SK-N-SH (cell line): ENCODE measurements around the gene IGDCC3. TPM values are rescaled to one million over a fixed set of nuclear protein-coding genes. Genes with fewer than 3 reads are reported as not detected.

Experiments
- CTCF ChIA-PET: fragments of 300-600, 350-600 bp; formaldehyde crosslinking; extraction: SDS; loops from one replicate; lab custom pipeline; 2021; lab: Yijun Ruan, JAX
- POLR2A ChIA-PET: fragments of 350-600 bp; sonication (Branson Sonifier 250); formaldehyde crosslinking; extraction: SDS; loops from one replicate; lab custom pipeline; 2020; ENCODE audit warnings: antibody characterized with exemption, inconsistent platforms; lab: Yijun Ruan, JAX
- DNase-seq: peaks from one replicate; pipeline ENCODE4 v3.0.0; 2012
- H2AFZ ChIP-seq: fragments of 200-600 bp; sonication (generic); 2 replicates; pipeline ENCODE4 v1.8.1; 2016; ENCODE audit warnings: antibody characterized with exemption, mild to moderate bottlenecking, low read depth
- H3F3A ChIP-seq: fragments of 200-600 bp; sonication (generic); replicated peaks from 2 replicates; pipeline ENCODE3; 2016; ENCODE audit warnings: antibody characterized with exemption, mild to moderate bottlenecking; ENCODE audit not compliant: insufficient read depth
- H3K27ac ChIP-seq, 2 experiments: fragments of 200-500 bp in 1 of 2; fragments of 200-600 bp in 1 of 2; sonication (Bioruptor generic) in 1 of 2; sonication (generic), shearing (Covaris generic) in 1 of 2; 2 replicates each; pipeline versions ENCODE4 v1.5.1 to v1.6.1; 2014 to 2016; ENCODE audit warnings: low read depth in 2 of 2, inconsistent platforms in 1 of 2, low read length in 1 of 2, mild to moderate bottlenecking in 1 of 2, mixed read lengths in 1 of 2
- H3K27me3 ChIP-seq: fragments of 200-600 bp; sonication (generic), shearing (Covaris generic); 2 replicates; pipeline ENCODE4 v1.6.1; 2016; ENCODE audit warnings: mixed run types; ENCODE audit not compliant: insufficient read depth
- H3K36me3 ChIP-seq, 2 experiments: fragments of 200-500 bp in 1 of 2; fragments of 200-600 bp in 1 of 2; sonication (Bioruptor generic) in 1 of 2; sonication (generic) in 1 of 2; replicated peaks in 1 of 2; 2 replicates each; pipeline versions ENCODE3 to v1.5.1; 2014 to 2016; ENCODE audit warnings: low read length in 1 of 2, mild to moderate bottlenecking in 1 of 2; ENCODE audit not compliant: insufficient read depth in 2 of 2, control insufficient read depth in 1 of 2
- H3K4me1 ChIP-seq, 2 experiments: fragments of 200-500 bp in 1 of 2; fragments of 200-600 bp in 1 of 2; sonication (Bioruptor generic) in 1 of 2; sonication (generic), shearing (Covaris generic) in 1 of 2; 2 replicates each; pipeline versions ENCODE4 v1.5.1 to v1.6.1; 2014 to 2016; ENCODE audit warnings: low read depth in 1 of 2, low read length in 1 of 2, mixed run types in 1 of 2; ENCODE audit not compliant: insufficient read depth in 2 of 2, control insufficient read depth in 1 of 2
- H3K4me2 ChIP-seq: fragments of 200-600 bp; sonication (generic), shearing (Covaris generic); 2 replicates; pipeline ENCODE4 v1.6.1; 2017; ENCODE audit warnings: mixed run types
- H3K4me3 ChIP-seq, 2 experiments: fragments of 200-500 bp in 1 of 2; fragments of 200-600 bp in 1 of 2; sonication (Bioruptor generic) in 1 of 2; sonication (generic), shearing (Covaris generic) in 1 of 2; 2 replicates each; pipeline versions ENCODE4 v1.5.1 to v1.8.1; 2014 to 2016; ENCODE audit warnings: low read depth in 2 of 2, inconsistent platforms in 1 of 2, low read length in 1 of 2, mild to moderate bottlenecking in 1 of 2, mixed read lengths in 1 of 2, moderate library complexity in 1 of 2
- H3K79me2 ChIP-seq: fragments of 200-600 bp; sonication (generic); 2 replicates; pipeline ENCODE4 v1.8.1; 2017; ENCODE audit warnings: mild to moderate bottlenecking; ENCODE audit not compliant: insufficient read depth
- H3K9ac ChIP-seq: fragments of 200-600 bp; sonication (generic); 2 replicates; pipeline ENCODE4 v1.6.1; 2017; ENCODE audit warnings: mixed run types
- H3K9me2 ChIP-seq: fragments of 200-600 bp; sonication (generic); 2 replicates; pipeline ENCODE4 v1.6.1; 2017; ENCODE audit warnings: mixed run types
- H3K9me3 ChIP-seq: fragments of 200-600 bp; sonication (generic); 2 replicates; pipeline ENCODE4 v1.6.1; 2017; ENCODE audit warnings: mixed run types, mild to moderate bottlenecking, moderate library complexity
- H4K20me1 ChIP-seq: fragments of 200-600 bp; sonication (generic); 2 replicates; pipeline ENCODE4 v1.6.1; 2017; ENCODE audit warnings: mild to moderate bottlenecking, mixed run types; ENCODE audit not compliant: insufficient read depth
- ELF1 ChIP-seq: IDR thresholded peaks from 2 replicates; pipeline ENCODE4 v1.4.0; 2012
- EZH2phosphoT487 ChIP-seq: fragments of 200-600 bp; sonication (generic); IDR thresholded peaks from 2 replicates; pipeline ENCODE4 v1.6.1; 2017; ENCODE audit warnings: low read depth, mixed run types, mild to moderate bottlenecking, antibody characterized with exemption, moderate library complexity, borderline replicate concordance
- FOSL2 ChIP-seq: IDR thresholded peaks from 2 replicates; pipeline ENCODE4 v1.4.0; 2012; ENCODE audit warnings: low read depth, mild to moderate bottlenecking, moderate library complexity, borderline replicate concordance
- FOXM1 ChIP-seq: IDR thresholded peaks from 2 replicates; pipeline ENCODE4 v1.4.0; 2012; ENCODE audit warnings: low read depth, mild to moderate bottlenecking
- IRF3 ChIP-seq: fragments of 150-350 bp; IDR thresholded peaks from 2 replicates; pipeline ENCODE4 v1.6.1; 2016; ENCODE audit warnings: mild to moderate bottlenecking, low read depth, low read length
- MAX ChIP-seq: IDR thresholded peaks from 2 replicates; pipeline ENCODE4 v1.4.0; 2012; ENCODE audit warnings: low read depth
- NFIC ChIP-seq: IDR thresholded peaks from 2 replicates; pipeline ENCODE4 v1.4.0; 2012; ENCODE audit warnings: borderline replicate concordance
- NRF1 ChIP-seq: IDR thresholded peaks from 2 replicates; pipeline ENCODE4 v1.6.1; 2012; ENCODE audit warnings: low read depth, mild to moderate bottlenecking, low read length
- RXRA ChIP-seq: IDR thresholded peaks from 2 replicates; pipeline ENCODE4 v1.4.0; 2012; ENCODE audit warnings: low read depth, mild to moderate bottlenecking, borderline replicate concordance
- SIN3A ChIP-seq: IDR thresholded peaks from 2 replicates; pipeline ENCODE4 v1.6.1; 2012; ENCODE audit warnings: low read depth, mild to moderate bottlenecking, low read length, moderate library complexity, borderline replicate concordance
- SMC3 ChIP-seq: IDR thresholded peaks from 2 replicates; pipeline ENCODE4 v1.6.1; 2012; ENCODE audit warnings: low read depth, low read length, improper control_type of control experiment
- USF2 ChIP-seq: fragments of 150-350 bp; IDR thresholded peaks from 2 replicates; pipeline ENCODE4 v1.6.1; 2017; ENCODE audit warnings: antibody characterized with exemption, low read length, low read depth, borderline replicate concordance
- YY1 ChIP-seq: IDR thresholded peaks from 2 replicates; pipeline ENCODE4 v1.4.0; 2012; ENCODE audit warnings: low read depth, mild to moderate bottlenecking
- ZBTB33 ChIP-seq: IDR thresholded peaks from 2 replicates; pipeline ENCODE4 v1.4.0; 2012; ENCODE audit warnings: low read depth, borderline replicate concordance
- WGBS: methylation state at CpG from one replicate; pipeline ENCODE4 v1.1.6; 2017; ENCODE audit warnings: low lambda C conversion rate; 5-methylcytosine and 5-hydroxymethylcytosine counted together
- polyA plus RNA-seq, 3 experiments: library from polyadenylated mRNA; depleted of rRNA; stranded (reverse); fragments of >200 nt; gene quantifications; 2 replicates each; pipeline ENCODE4 v1.2.3, GENCODE V29; 2012
- TF ChIP-seq, protein P1 (sequence below): IDR thresholded peaks from 2 replicates; pipeline ENCODE4; 2012
- TF ChIP-seq, protein P2 (sequence below): fragments of 200-600 bp; sonication (generic); IDR thresholded peaks from 2 replicates; pipeline ENCODE4 v1.6.1; 2017; ENCODE audit warnings: antibody characterized with exemption, mild to moderate bottlenecking, moderate library complexity
- TF ChIP-seq, protein P3 (sequence below): IDR thresholded peaks from 2 replicates; pipeline ENCODE4 v1.4.0; 2012; ENCODE audit warnings: low read depth, borderline replicate concordance

Gene IGDCC3
- polyA plus RNA-seq, 1 of the 3 experiments (the other 2 are of a cell fraction) = 0.43 TPM

GRCh38 chr15:65287520-65287855 is 90.3 kb downstream of the IGDCC3 start:
- Histone ChIP-seq H3K9me3 (no peaks in the 10 kb centered on the region), H3K4me3 (no peak overlapping the region), H3K4me1 (peaks cover 9 to 13% of the 10 kb centered on the region in 2 experiments; a peak in 3 of 4 replicates), H3K9me2 (no peaks in the 10 kb centered on the region), H3K36me3 (no peaks in the 10 kb centered on the region), H3K4me2 (peak overlapping the region; percentile 97), H3K27ac (peak overlapping the region in 1 of 2 experiments; percentile 75; a peak in 2 of 4 replicates), H4K20me1 (no peaks in the 10 kb centered on the region), H3K79me2 (peaks cover 6% of the 10 kb centered on the region; the same call in 1 of the 2 replicates), H3K27me3 (no peaks in the 10 kb centered on the region), H3F3A (peaks cover 18% of the 10 kb centered on the region), H3K9ac (peak overlapping the region; percentile 57; the same call in 1 of the 2 replicates), H2AFZ (peak overlapping the region; percentile 95; the same call in 1 of the 2 replicates)
- CTCF ChIA-PET = interaction anchor here (1.3 to 4.0 kb wide), 5 partner anchors 10 to 233 kb away, joined by 3 to 28 read pairs (median 8); no protein-coding TSS in a partner anchor
- POLR2A ChIA-PET = interaction anchor here (1.1 to 2.1 kb wide), 4 partner anchors 9 to 103 kb away, joined by 3 to 20 read pairs (median 9); partner anchors contain the start of genes CLPX and RNU5B-1
- TF ChIP-seq RXRA = no peak
- TF ChIP-seq ZBTB33 = no peak
- no peak for TF ChIP-seq ELF1
- no peak for TF ChIP-seq NFIC
- TF ChIP-seq NRF1 = no peak
- no peak for TF ChIP-seq YY1
- TF ChIP-seq, protein P1, sequence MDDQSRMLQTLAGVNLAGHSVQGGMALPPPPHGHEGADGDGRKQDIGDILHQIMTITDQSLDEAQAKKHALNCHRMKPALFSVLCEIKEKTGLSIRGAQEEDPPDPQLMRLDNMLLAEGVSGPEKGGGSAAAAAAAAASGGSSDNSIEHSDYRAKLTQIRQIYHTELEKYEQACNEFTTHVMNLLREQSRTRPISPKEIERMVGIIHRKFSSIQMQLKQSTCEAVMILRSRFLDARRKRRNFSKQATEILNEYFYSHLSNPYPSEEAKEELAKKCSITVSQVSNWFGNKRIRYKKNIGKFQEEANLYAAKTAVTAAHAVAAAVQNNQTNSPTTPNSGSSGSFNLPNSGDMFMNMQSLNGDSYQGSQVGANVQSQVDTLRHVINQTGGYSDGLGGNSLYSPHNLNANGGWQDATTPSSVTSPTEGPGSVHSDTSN = no peak
- no peak for TF ChIP-seq FOSL2
- TF ChIP-seq MAX = no peak
- TF ChIP-seq, protein P2, sequence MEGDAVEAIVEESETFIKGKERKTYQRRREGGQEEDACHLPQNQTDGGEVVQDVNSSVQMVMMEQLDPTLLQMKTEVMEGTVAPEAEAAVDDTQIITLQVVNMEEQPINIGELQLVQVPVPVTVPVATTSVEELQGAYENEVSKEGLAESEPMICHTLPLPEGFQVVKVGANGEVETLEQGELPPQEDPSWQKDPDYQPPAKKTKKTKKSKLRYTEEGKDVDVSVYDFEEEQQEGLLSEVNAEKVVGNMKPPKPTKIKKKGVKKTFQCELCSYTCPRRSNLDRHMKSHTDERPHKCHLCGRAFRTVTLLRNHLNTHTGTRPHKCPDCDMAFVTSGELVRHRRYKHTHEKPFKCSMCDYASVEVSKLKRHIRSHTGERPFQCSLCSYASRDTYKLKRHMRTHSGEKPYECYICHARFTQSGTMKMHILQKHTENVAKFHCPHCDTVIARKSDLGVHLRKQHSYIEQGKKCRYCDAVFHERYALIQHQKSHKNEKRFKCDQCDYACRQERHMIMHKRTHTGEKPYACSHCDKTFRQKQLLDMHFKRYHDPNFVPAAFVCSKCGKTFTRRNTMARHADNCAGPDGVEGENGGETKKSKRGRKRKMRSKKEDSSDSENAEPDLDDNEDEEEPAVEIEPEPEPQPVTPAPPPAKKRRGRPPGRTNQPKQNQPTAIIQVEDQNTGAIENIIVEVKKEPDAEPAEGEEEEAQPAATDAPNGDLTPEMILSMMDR = no peak
- no peak for TF ChIP-seq SMC3
- no peak for TF ChIP-seq IRF3
- TF ChIP-seq, protein P3, sequence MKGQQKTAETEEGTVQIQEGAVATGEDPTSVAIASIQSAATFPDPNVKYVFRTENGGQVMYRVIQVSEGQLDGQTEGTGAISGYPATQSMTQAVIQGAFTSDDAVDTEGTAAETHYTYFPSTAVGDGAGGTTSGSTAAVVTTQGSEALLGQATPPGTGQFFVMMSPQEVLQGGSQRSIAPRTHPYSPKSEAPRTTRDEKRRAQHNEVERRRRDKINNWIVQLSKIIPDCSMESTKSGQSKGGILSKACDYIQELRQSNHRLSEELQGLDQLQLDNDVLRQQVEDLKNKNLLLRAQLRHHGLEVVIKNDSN = no peak
- no peak for TF ChIP-seq USF2
- TF ChIP-seq EZH2phosphoT487 = no peak
- TF ChIP-seq SIN3A = no peak
- no peak for TF ChIP-seq FOXM1
- DNase-seq = no peak
- WGBS = 97% methylated on average over 3 of the region's 3 CpGs
